MCF 10A (cell line): ENCODE data around the gene KRTAP10-9. TPM values are rescaled to one million over a fixed set of nuclear protein-coding genes. Genes with fewer than 3 reads are reported as not detected.

ENCODE experiments used
- Bru-seq: library from RNA; stranded (reverse); fragments of 400-500 nt; gene quantifications from one replicate; lab custom pipeline; 2021; lab: Mats Ljungman, UMichigan
- BruChase-seq, 2 experiments: library from RNA; stranded (reverse); fragments of 400-500 nt; gene quantifications; one replicate each; lab custom pipeline; 2021; lab: Mats Ljungman, UMichigan
- BruUV-seq: library from RNA; stranded (reverse); fragments of 400-500 nt; replicated peaks from 2 replicates; lab custom pipeline; 2021; lab: Mats Ljungman, UMichigan
- CTCF ChIA-PET: fragments of 300-600 bp; sonication (Branson Sonifier 250); formaldehyde crosslinking; extraction: SDS; loops from one replicate; lab custom pipeline; 2021; ENCODE audit warnings: antibody characterized with exemption, inconsistent platforms; lab: Yijun Ruan, JAX
- POLR2A ChIA-PET: fragments of 300-600, 350-650 bp; sonication (Branson Sonifier 250); formaldehyde crosslinking; extraction: SDS; loops from one replicate; lab custom pipeline; 2020; ENCODE audit warnings: antibody characterized with exemption, inconsistent platforms; lab: Yijun Ruan, JAX
- DNase-seq: peaks from one replicate; pipeline ENCODE4 v3.0.0-alpha.2; 2018; ENCODE audit not compliant: unreplicated experiment
- H3K27ac Mint-ChIP-seq: one replicate; pipeline ENCODE4 v1.8.0; 2022; ENCODE audit warnings: mild to moderate bottlenecking, low read depth, mixed read lengths; ENCODE audit not compliant: unreplicated experiment
- H3K27me3 Mint-ChIP-seq: one replicate; pipeline ENCODE4 v1.8.0; 2022; ENCODE audit warnings: mixed read lengths; ENCODE audit not compliant: insufficient read depth, unreplicated experiment
- H3K36me3 Mint-ChIP-seq: one replicate; pipeline ENCODE4 v1.8.0; 2022; ENCODE audit warnings: mild to moderate bottlenecking, moderate library complexity, mixed read lengths; ENCODE audit not compliant: insufficient read depth, unreplicated experiment
- H3K4me1 Mint-ChIP-seq: one replicate; pipeline ENCODE4 v1.8.0; 2022; ENCODE audit warnings: mixed read lengths; ENCODE audit not compliant: insufficient read depth, unreplicated experiment
- H3K4me3 Mint-ChIP-seq: one replicate; pipeline ENCODE4 v1.8.0; 2022; ENCODE audit warnings: mild to moderate bottlenecking, moderate library complexity, mixed read lengths; ENCODE audit not compliant: unreplicated experiment
- H3K9me3 Mint-ChIP-seq: one replicate; pipeline ENCODE4 v1.8.0; 2022; ENCODE audit warnings: mixed read lengths; ENCODE audit not compliant: unreplicated experiment
- intact Hi-C: fragments of 100-400 bp; cut with micrococcal nuclease; formaldehyde crosslinking; loops from 2 replicates; pipeline ENCODE4 v1.14.1; 2022
- long read RNA-seq: library from polyadenylated mRNA; stranded (forward); transcript quantifications from one replicate; pipeline ENCODE4 v2.0.0, GENCODE V29; 2022
- total RNA-seq: library from RNA; stranded (reverse); gene quantifications from 2 replicates; pipeline ENCODE4 v1.2.3, GENCODE V29; 2022
- TF ChIP-seq, protein P1 (sequence below): fragments of 200-600 bp; IDR thresholded peaks from one replicate; pipeline ENCODE4 v1.8.0; 2022; ENCODE audit warnings: antibody characterized with exemption, mild to moderate bottlenecking; ENCODE audit not compliant: unreplicated experiment

The KRTAP10-9 gene, protein sequence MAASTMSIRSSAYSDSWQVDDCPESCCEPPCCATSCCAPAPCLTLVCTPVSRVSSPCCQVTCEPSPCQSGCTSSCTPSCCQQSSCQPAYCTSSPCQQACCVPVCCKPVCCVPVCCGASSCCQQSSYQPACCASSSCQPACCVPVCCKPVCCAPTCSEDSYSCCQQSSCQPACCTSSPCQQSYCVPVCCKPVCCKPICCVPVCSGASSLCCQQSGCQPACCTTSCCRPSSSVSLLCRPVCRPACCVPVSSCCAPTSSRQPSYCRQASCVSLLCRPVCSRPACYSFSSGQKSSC
- total RNA-seq, result not detected in 2 replicates
- not detected for Bru-seq, nascent RNA
- BruChase-seq, experiment 1, labeled RNA remaining after a 6-hour chase, result not detected
- BruChase-seq, experiment 2, labeled RNA remaining after a 2-hour chase, result not detected
- long read RNA-seq, result 0 reads

DNA sequence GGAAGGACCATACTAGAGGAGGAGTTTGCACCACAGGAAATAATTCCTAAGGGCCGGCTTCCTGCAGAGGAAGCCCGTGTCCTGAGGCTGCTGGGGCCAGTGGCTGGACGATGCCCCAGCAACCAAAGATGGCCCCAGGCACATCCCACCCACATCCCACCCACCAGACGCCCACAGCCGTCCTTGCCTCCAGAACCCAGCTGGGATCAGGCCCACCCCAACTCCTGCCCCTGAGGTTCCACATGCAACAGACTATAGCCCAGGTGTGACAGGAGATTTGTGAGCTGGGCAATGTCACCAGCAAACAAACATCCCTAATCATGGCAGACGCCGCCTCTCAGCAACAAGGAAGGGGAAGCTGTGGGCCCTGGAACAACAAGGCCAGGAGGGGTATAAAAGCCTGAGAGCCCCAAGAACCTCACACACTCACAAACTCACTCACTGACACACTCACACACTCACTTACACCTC lies at the start of gene KRTAP10-9:
KRTAP10-9 (plus strand) TSS at position 421 of the 471 bp plus-strand sequence. CDS start 79 bp downstream, outside the sequence.
- POLR2A ChIA-PET, result interaction anchor here (0.5 kb wide), 1 partner anchor 22 kb away, joined by 3 read pairs; no protein-coding TSS in a partner anchor

DNA sequence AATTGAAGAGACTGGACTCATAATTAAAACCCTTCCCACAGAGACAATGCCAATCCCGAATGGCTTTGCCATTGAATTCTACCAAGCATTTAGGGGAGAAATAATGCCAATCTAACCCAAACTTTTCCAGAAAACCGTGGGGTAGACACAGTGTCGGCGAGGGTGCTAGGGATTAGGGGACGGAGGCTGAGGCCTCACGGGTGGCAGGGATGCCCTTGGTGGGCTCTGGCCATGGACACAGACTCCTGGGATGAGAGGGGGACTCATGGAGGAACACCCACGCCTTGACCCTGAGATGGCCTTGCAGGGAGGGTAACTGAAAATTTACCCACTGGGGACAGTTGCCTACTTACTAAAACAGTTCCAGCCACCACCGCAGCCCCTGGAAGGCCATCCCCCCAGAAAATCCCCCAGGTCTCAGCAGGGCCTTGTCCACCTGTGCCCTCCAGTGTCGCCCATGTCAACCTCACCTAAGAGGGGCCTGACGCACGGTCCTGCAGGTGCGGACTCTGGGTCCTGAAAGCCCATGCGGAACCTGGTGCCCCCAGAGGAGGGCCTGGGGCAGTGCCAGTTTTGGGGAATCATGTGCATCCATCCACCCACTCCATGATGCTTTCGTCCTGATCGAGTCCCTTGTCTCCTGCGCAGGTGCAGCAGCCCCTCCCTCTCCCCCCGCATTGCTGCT lies 48.4 kb upstream of the KRTAP10-9 start:
- Mint-ChIP-seq H3K27ac (no peak overlapping the region), H3K4me1 (peaks cover 7% of the 10 kb centered on the region), H3K4me3 (no peak overlapping the region), H3K27me3 (peaks cover 35% of the 10 kb centered on the region), H3K36me3 (no peaks in the 10 kb centered on the region), H3K9me3 (peaks cover 16% of the 10 kb centered on the region)
- intact Hi-C loops, result no loop called here
- DNase-seq, result no peak
- no TSS peak for BruUV-seq
- ChIA-PET CTCF (no interaction called here), POLR2A (no interaction called here)
- TF ChIP-seq, protein P1, sequence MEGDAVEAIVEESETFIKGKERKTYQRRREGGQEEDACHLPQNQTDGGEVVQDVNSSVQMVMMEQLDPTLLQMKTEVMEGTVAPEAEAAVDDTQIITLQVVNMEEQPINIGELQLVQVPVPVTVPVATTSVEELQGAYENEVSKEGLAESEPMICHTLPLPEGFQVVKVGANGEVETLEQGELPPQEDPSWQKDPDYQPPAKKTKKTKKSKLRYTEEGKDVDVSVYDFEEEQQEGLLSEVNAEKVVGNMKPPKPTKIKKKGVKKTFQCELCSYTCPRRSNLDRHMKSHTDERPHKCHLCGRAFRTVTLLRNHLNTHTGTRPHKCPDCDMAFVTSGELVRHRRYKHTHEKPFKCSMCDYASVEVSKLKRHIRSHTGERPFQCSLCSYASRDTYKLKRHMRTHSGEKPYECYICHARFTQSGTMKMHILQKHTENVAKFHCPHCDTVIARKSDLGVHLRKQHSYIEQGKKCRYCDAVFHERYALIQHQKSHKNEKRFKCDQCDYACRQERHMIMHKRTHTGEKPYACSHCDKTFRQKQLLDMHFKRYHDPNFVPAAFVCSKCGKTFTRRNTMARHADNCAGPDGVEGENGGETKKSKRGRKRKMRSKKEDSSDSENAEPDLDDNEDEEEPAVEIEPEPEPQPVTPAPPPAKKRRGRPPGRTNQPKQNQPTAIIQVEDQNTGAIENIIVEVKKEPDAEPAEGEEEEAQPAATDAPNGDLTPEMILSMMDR, result no peak

More for the DNA sequence above, at the start of gene KRTAP10-9:
- DNase-seq, result no peak
- no peak within 1 kb of the TSS for H3K27ac Mint-ChIP-seq
- no peaks in the 10 kb centered on the region for H3K36me3 Mint-ChIP-seq
- TF ChIP-seq, protein P1, result no peak
- no peaks in the 10 kb centered on the region for H3K27me3 Mint-ChIP-seq
- CTCF ChIA-PET, result no interaction called here
- no peaks in the 10 kb centered on the region for H3K4me1 Mint-ChIP-seq
- H3K9me3 Mint-ChIP-seq, result peaks cover 51% of the 10 kb centered on the region
- no peak within 1 kb of the TSS for H3K4me3 Mint-ChIP-seq
- BruUV-seq, result no TSS peak
- intact Hi-C loops, result no loop called here

DNA sequence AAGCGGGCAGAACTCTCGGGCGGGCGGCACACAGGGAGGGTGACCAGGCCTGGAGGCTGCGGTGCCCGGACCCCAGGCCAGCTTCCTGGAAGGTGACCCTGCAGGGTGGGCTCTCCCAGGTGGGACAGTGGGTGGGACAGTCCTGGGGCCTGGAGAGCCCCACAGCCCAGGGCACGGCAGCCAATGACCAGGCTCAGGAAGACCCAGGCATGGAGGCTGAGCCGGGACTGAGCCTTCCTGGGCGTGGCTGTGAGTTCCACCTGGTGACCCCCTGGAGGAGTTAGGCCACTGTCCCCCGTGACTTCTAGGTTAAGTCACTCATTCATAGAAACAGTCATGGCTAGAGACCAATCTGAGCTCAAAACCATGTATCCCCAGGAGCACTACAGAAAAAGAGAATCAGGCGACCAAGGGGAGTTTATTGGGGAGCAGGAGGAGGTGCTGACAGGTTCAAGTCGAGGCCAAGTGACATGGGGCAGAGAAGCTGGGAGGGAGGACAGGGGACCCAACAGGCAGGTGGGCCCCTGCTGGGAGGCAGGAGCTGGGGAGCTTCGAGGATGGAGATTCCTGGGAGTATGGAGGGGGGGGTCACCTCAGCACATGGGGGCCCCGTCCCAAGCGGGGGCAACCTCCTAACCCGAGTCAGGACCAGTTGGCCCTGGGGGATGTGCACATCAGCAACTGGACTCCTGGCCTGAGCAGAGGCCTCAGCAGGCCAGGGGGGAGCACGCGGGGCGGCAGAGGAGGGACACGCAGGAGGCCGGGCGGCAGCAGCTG lies 47.6 kb upstream of the KRTAP10-9 start:
- no peak for DNase-seq
- intact Hi-C loops, result no loop called here
- Mint-ChIP-seq H3K36me3 (no peaks in the 10 kb centered on the region), H3K27ac (no peak overlapping the region), H3K9me3 (peaks cover 16% of the 10 kb centered on the region), H3K4me3 (no peak overlapping the region), H3K4me1 (peaks cover 7% of the 10 kb centered on the region), H3K27me3 (peaks cover 40% of the 10 kb centered on the region)
- POLR2A ChIA-PET, result interaction anchor here (0.6 kb wide), 1 partner anchor 1676 kb away, joined by 3 read pairs; no protein-coding TSS in a partner anchor
- BruUV-seq, result no TSS peak
- CTCF ChIA-PET, result no interaction called here
- TF ChIP-seq, protein P1, result no peak
